Measurements from ENCODE around the gene RFPL3.
"Not testable (repeated sequence)": the region's sequence is repeated elsewhere in the genome, so short reads cannot be mapped to it uniquely, and the experiment has no call there.

The RFPL3 gene

GRCh38 chr22:32357567-32357966 is at the start of gene RFPL3:
Gene RFPL3 (plus strand): TSS chr22:32357867. CDS start chr22:32358072, 205 bp downstream.
- DNase-seq, result not testable (repeated sequence)

GRCh38 chr22:32308191-32308590 is 49.5 kb upstream of the RFPL3 start:
- no peak for DNase-seq

GRCh38 chr22:32308934-32309333 is 48.7 kb upstream of the RFPL3 start:
- DNase-seq, result no peak

- DNase-seq, result no peak
These were observed 47.9 kb upstream of the RFPL3 start for GRCh38 chr22:32309585-32310251.

GRCh38 chr22:32310777-32311176 is 46.9 kb upstream of the RFPL3 start:
- DNase-seq, result no peak

GRCh38 chr22:32311551-32312071 is 46.1 kb upstream of the RFPL3 start:
- DNase-seq, result no peak

GRCh38 chr22:32312748-32313147 is 44.9 kb upstream of the RFPL3 start:
- no peak for DNase-seq

GRCh38 chr22:32313532-32313931 is 44.1 kb upstream of the RFPL3 start:
- no peak for DNase-seq

GRCh38 chr22:32317524-32317923 is 40.1 kb upstream of the RFPL3 start:
- DNase-seq, result no peak

GRCh38 chr22:32318361-32318760 is 39.3 kb upstream of the RFPL3 start:
- DNase-seq, result no peak

GRCh38 chr22:32319861-32320406 is 37.7 kb upstream of the RFPL3 start:
- no peak for DNase-seq

- no peak for DNase-seq
These were observed 34.7 kb upstream of the RFPL3 start for GRCh38 chr22:32322986-32323385.

GRCh38 chr22:32323513-32324164 is 34.0 kb upstream of the RFPL3 start:
- DNase-seq, result no peak

- DNase-seq, result no peak
These were observed 32.9 kb upstream of the RFPL3 start for GRCh38 chr22:32324505-32325415.

GRCh38 chr22:32325416-32325801 is 32.3 kb upstream of the RFPL3 start:
- no peak for DNase-seq

GRCh38 chr22:32325811-32326237 is 31.8 kb upstream of the RFPL3 start:
- no peak for DNase-seq

GRCh38 chr22:32326647-32327046 is 31.0 kb upstream of the RFPL3 start:
- DNase-seq, result no peak

GRCh38 chr22:32327066-32327465 is 30.6 kb upstream of the RFPL3 start:
- no peak for DNase-seq

- no peak for DNase-seq
These were observed 30.0 kb upstream of the RFPL3 start for GRCh38 chr22:32327596-32328171.

- DNase-seq, result no peak
These were observed 29.1 kb upstream of the RFPL3 start for GRCh38 chr22:32328306-32329201.

GRCh38 chr22:32329202-32329645 is 28.4 kb upstream of the RFPL3 start:
- no peak for DNase-seq
